NB4 (cell line): ENCODE data around the gene ZSWIM9.
A peak's percentile ranks its signal among the peaks of the same experiment; 100 is the strongest.

Experiments
- CTCF ChIP-seq: IDR thresholded peaks from one replicate; pipeline ENCODE4 v1.5.1; 2012; ENCODE audit warnings: low read depth, low read length
- MAX ChIP-seq: IDR thresholded peaks from 2 replicates; pipeline ENCODE4 v1.6.1; 2011; ENCODE audit warnings: low read depth, low read length
- POLR2A ChIP-seq: IDR thresholded peaks from 2 replicates; pipeline ENCODE4 v1.6.1; 2011; ENCODE audit warnings: mild to moderate bottlenecking; ENCODE audit not compliant: insufficient read length; ENCODE audit errors: extremely low read depth

- TF ChIP-seq CTCF (peak; percentile 10), POLR2A (no peak), MAX (no peak)
Observed at GRCh38 chr19:48158210-48158790, 12.2 kb upstream of the ZSWIM9 start.
